Measurements from ENCODE around the gene CNTNAP2. TPM values are rescaled to one million over a fixed set of nuclear protein-coding genes. Genes with fewer than 3 reads are reported as not detected.

Gene CNTNAP2
- total RNA-seq, 1 experiment from 2014 or later, result 0.03 TPM

GRCh38 chr7:148336411-148336810 lies 2219.8 kb downstream of the CNTNAP2 start:
- H3K27me3 ChIP-seq (ENCODE audit: control insufficient read depth, insufficient read depth, low read length), result peaks cover 45% of the 10 kb centered on the region
- ChIA-PET CTCF (no interaction called here), POLR2A (interaction anchor here (0.6 kb wide), 1 partner anchor 121 kb away, joined by 6 read pairs; no protein-coding TSS in a partner anchor)
- H3K27ac ChIP-seq (ENCODE audit: low read length), result no peak overlapping the region
- no peak overlapping the region for H3K4me3 ChIP-seq (ENCODE audit: low read depth in 2 of 2, low read length in 2 of 2)
- intact Hi-C loops (cut with micrococcal nuclease; ENCODE audit: unreplicated experiment), result no loop called here
- DNase-seq (ENCODE audit: low read depth, low spot score), result no peak
- H3K4me1 ChIP-seq (ENCODE audit: control insufficient read depth, insufficient read depth, low read length), result peaks cover 5% of the 10 kb centered on the region; the same call in 1 of the 2 replicates
- in situ Hi-C loops (cut with HindIII; ENCODE audit: low pct_unique_long_range_greater_than_20kb, low sequenced_read_pairs), result no loop called here
- no TSS peak for BruUV-seq (replicated peaks)
- TF ChIP-seq REST (IDR thresholded peaks at IDR 0.05; ENCODE audit: insufficient read depth in 1 of 2, low read depth in 2 of 2, low read length in 1 of 2), result no peak
- no peak for TF ChIP-seq CTCF (IDR thresholded peaks at IDR 0.05)
- no peak for TF ChIP-seq TCF7L2 (IDR thresholded peaks at IDR 0.05; ENCODE audit: low read depth, low read length)
- TF ChIP-seq POLR2AphosphoS5 (IDR thresholded peaks at IDR 0.05; ENCODE audit: low read depth, low read length), result no peak
- H3K9me3 ChIP-seq (ENCODE audit: control insufficient read depth, insufficient read depth, low read depth, low read length), result no peaks in the 10 kb centered on the region
- H3K36me3 ChIP-seq (ENCODE audit: control insufficient read depth, insufficient read depth, low read length), result no peaks in the 10 kb centered on the region
- ATAC-seq, result no peak

- H3K4me1 ChIP-seq (ENCODE audit: control insufficient read depth, insufficient read depth, low read length), result peaks cover 5% of the 10 kb centered on the region; the same call in 1 of the 2 replicates
- in situ Hi-C loops (cut with HindIII; ENCODE audit: low pct_unique_long_range_greater_than_20kb, low sequenced_read_pairs), result no loop called here
- BruUV-seq (replicated peaks), result no TSS peak
- no peak overlapping the region for H3K4me3 ChIP-seq (ENCODE audit: low read depth in 2 of 2, low read length in 2 of 2)
- no peak for DNase-seq (ENCODE audit: low read depth, low spot score)
- no peaks in the 10 kb centered on the region for H3K9me3 ChIP-seq (ENCODE audit: control insufficient read depth, insufficient read depth, low read depth, low read length)
- TF ChIP-seq SIN3A (IDR thresholded peaks at IDR 0.05; ENCODE audit: borderline replicate concordance, insufficient read depth, low read depth, low read length) (no peak), TCF7L2 (IDR thresholded peaks at IDR 0.05; ENCODE audit: low read depth, low read length) (no peak), CTCF (IDR thresholded peaks at IDR 0.05) (no peak), REST (IDR thresholded peaks at IDR 0.05; ENCODE audit: insufficient read depth in 1 of 2, low read depth in 2 of 2, low read length in 1 of 2) (no peak), POLR2AphosphoS5 (IDR thresholded peaks at IDR 0.05; ENCODE audit: low read depth, low read length) (no peak)
- intact Hi-C loops (cut with micrococcal nuclease; ENCODE audit: unreplicated experiment), result no loop called here
- ChIA-PET CTCF (no interaction called here), POLR2A (no interaction called here)
- no peak for ATAC-seq
- H3K27me3 ChIP-seq (ENCODE audit: control insufficient read depth, insufficient read depth, low read length), result peaks cover 51% of the 10 kb centered on the region
- no peaks in the 10 kb centered on the region for H3K36me3 ChIP-seq (ENCODE audit: control insufficient read depth, insufficient read depth, low read length)
- no peak overlapping the region for H3K27ac ChIP-seq (ENCODE audit: low read length)
Observed at GRCh38 chr7:148337246-148337965, 2220.8 kb downstream of the CNTNAP2 start.
